CD4-positive, CD25-positive, alpha-beta regulatory T cell (primary cell): ENCODE data around the gene UBE2D2. TPM values are rescaled to one million over a fixed set of nuclear protein-coding genes. Genes with fewer than 3 reads are reported as not detected.
"Not testable (repeated sequence)": the region's sequence is repeated elsewhere in the genome, so short reads cannot be mapped to it uniquely, and the experiment has no call there.

Experiments
- ATAC-seq, 2 donors: fragments of 150-1000 bp; cut with Tn5 transposase; one replicate each; pipeline ENCODE4 v1.10.0; 2021; ENCODE audit warnings: low read depth in 2 of 2, moderate number of reproducible peaks in 2 of 2, moderate library complexity in 1 of 2
- DNase-seq, 3 donors: peaks; one replicate each; pipeline versions ENCODE4 v3.0.0 to v3.0.0-alpha.2; 2012 to 2022; ENCODE audit warnings: mixed read lengths in 1 of 3
- H3K27ac ChIP-seq: one replicate; pipeline ENCODE4 v1.7.0; 2013; ENCODE audit warnings: mild to moderate bottlenecking, low read length; ENCODE audit not compliant: insufficient read depth, poor library complexity, severe bottlenecking
- H3K27me3 ChIP-seq: one replicate; pipeline ENCODE4 v1.7.0; 2013; ENCODE audit warnings: low read length; ENCODE audit not compliant: control insufficient read depth, insufficient read depth
- H3K36me3 ChIP-seq: one replicate; pipeline ENCODE4 v1.7.0; 2013; ENCODE audit warnings: mild to moderate bottlenecking, low read length, moderate library complexity; ENCODE audit not compliant: control insufficient read depth, insufficient read depth
- H3K4me1 ChIP-seq: 2 replicates; pipeline ENCODE4 v1.7.0; 2013; ENCODE audit warnings: mild to moderate bottlenecking, low read length; ENCODE audit not compliant: insufficient read depth, control insufficient read depth, poor library complexity, severe bottlenecking
- H3K4me3 ChIP-seq: one replicate; pipeline ENCODE4 v1.7.0; 2013; ENCODE audit warnings: low read depth, mild to moderate bottlenecking, low read length, moderate library complexity
- H3K9me3 ChIP-seq, 2 experiments: 1 replicate in 1 of 2; 2 replicates in 1 of 2; pipeline ENCODE4 v1.7.0; 2013; ENCODE audit warnings: low read length in 2 of 2, mild to moderate bottlenecking in 1 of 2, moderate library complexity in 1 of 2; ENCODE audit not compliant: control insufficient read depth in 2 of 2
- H3K27ac Mint-ChIP-seq, 3 donors: one replicate each; pipeline ENCODE4 v1.8.0; 2020 to 2022; ENCODE audit warnings: mild to moderate bottlenecking in 3 of 3, mixed read lengths in 3 of 3, moderate library complexity in 2 of 3
- H3K27me3 Mint-ChIP-seq: one replicate; pipeline ENCODE4 v1.8.0; 2022; ENCODE audit warnings: mild to moderate bottlenecking, mixed read lengths
- H3K36me3 Mint-ChIP-seq: one replicate; pipeline ENCODE4 v1.8.0; 2020; ENCODE audit warnings: mixed read lengths
- H3K4me1 Mint-ChIP-seq, 4 donors: one replicate each; pipeline ENCODE4 v1.8.0; 2020 to 2022; ENCODE audit warnings: mixed read lengths in 4 of 4, mild to moderate bottlenecking in 1 of 4
- H3K4me3 Mint-ChIP-seq, 4 donors: one replicate each; pipeline ENCODE4 v1.8.0; 2020 to 2022; ENCODE audit warnings: mild to moderate bottlenecking in 4 of 4, mixed read lengths in 4 of 4, moderate library complexity in 3 of 4
- H3K9me3 Mint-ChIP-seq, 7 donors: one replicate each; pipeline ENCODE4 v1.8.0; 2020 to 2022; ENCODE audit warnings: mixed read lengths in 7 of 7, mild to moderate bottlenecking in 3 of 7, moderate library complexity in 2 of 7
- polyA plus RNA-seq, 4 donors: library from polyadenylated mRNA; unstranded; fragments of 300-500 nt; fragmentation: Illumina TruSeq; gene quantifications; one replicate each; pipeline ENCODE4 v1.2.3, GENCODE V29; 2021
- total RNA-seq: library from RNA; stranded (reverse); gene quantifications from one replicate; pipeline ENCODE4 v1.2.3, GENCODE V29; 2022

Gene UBE2D2
- total and polyA plus RNA-seq, 5 donors from 2014 or later: 181 to 376 (median 331) TPM

- H3K36me3 Mint-ChIP-seq: no peaks in the 10 kb centered on the region
- peaks cover 6% of the 10 kb centered on the region for H3K27me3 Mint-ChIP-seq
- no peaks in the 10 kb centered on the region for H3K27me3 ChIP-seq
- peaks cover 0 to 10% (median 2%) of the 10 kb centered on the region in 4 donors for H3K4me1 Mint-ChIP-seq
- no peaks in the 10 kb centered on the region for H3K9me3 ChIP-seq
- H3K27ac Mint-ChIP-seq: no peak overlapping the region
- ATAC-seq (no peak), DNase-seq (no peak)
- no peak overlapping the region for H3K4me3 Mint-ChIP-seq
- H3K4me1 ChIP-seq: no peaks in the 10 kb centered on the region
- peaks cover 0 to 2% (median 0%) of the 10 kb centered on the region in 7 donors for H3K9me3 Mint-ChIP-seq
- no peak overlapping the region for H3K27ac ChIP-seq
- no peaks in the 10 kb centered on the region for H3K36me3 ChIP-seq
- H3K4me3 ChIP-seq: no peak overlapping the region
These were observed 37.3 kb upstream of the UBE2D2 start for GRCh38 chr5:139523635-139524445.

GRCh38 chr5:139524446-139524845, 36.7 kb upstream of the UBE2D2 start:
- Mint-ChIP-seq H3K36me3 (no peaks in the 10 kb centered on the region), H3K27me3 (peaks cover 1% of the 10 kb centered on the region), H3K4me3 (no peak overlapping the region), H3K4me1 (peaks cover 0 to 5% (median 0%) of the 10 kb centered on the region in 4 donors), H3K9me3 (peaks cover 0 to under 1% (median 0%) of the 10 kb centered on the region in 7 donors), H3K27ac (no peak overlapping the region)
- H3K9me3 ChIP-seq: no peaks in the 10 kb centered on the region
- no peaks in the 10 kb centered on the region for H3K36me3 ChIP-seq
- no peak overlapping the region for H3K4me3 ChIP-seq
- H3K27ac ChIP-seq: no peak overlapping the region
- DNase-seq (no peak), ATAC-seq (no peak)
- H3K4me1 ChIP-seq: no peaks in the 10 kb centered on the region
- no peaks in the 10 kb centered on the region for H3K27me3 ChIP-seq

- Histone ChIP-seq H3K4me3 (no peak overlapping the region), H3K36me3 (no peaks in the 10 kb centered on the region), H3K9me3 (no peaks in the 10 kb centered on the region), H3K27me3 (no peaks in the 10 kb centered on the region), H3K27ac (no peak overlapping the region), H3K4me1 (no peaks in the 10 kb centered on the region)
- Mint-ChIP-seq H3K36me3 (no peaks in the 10 kb centered on the region), H3K4me3 (no peak overlapping the region), H3K4me1 (peaks cover 0 to 5% (median 0%) of the 10 kb centered on the region in 4 donors), H3K27ac (peak overlapping the region in 1 of 3 donors; percentile 56), H3K9me3 (no peaks in the 10 kb centered on the region), H3K27me3 (no peaks in the 10 kb centered on the region)
- peak in 1 of 3 donors; percentile 55 for DNase-seq
- ATAC-seq: no peak
These were observed 36.1 kb upstream of the UBE2D2 start for GRCh38 chr5:139524940-139525585.

- H3K4me1 Mint-ChIP-seq, H3K9me3 Mint-ChIP-seq, H3K9me3 ChIP-seq, H3K4me3 ChIP-seq, H3K36me3 ChIP-seq, H3K4me1 ChIP-seq, H3K27me3 ChIP-seq, H3K27me3 Mint-ChIP-seq, H3K4me3 Mint-ChIP-seq, H3K36me3 Mint-ChIP-seq, DNase-seq, H3K27ac ChIP-seq, ATAC-seq: not testable (repeated sequence)
- H3K27ac Mint-ChIP-seq: peak overlapping the region; percentile 11 to 56 (median 16)
These were observed 35.4 kb upstream of the UBE2D2 start for GRCh38 chr5:139525586-139526308.

GRCh38 chr5:139526309-139527089, 34.6 kb upstream of the UBE2D2 start:
- not testable (repeated sequence) for H3K4me3 Mint-ChIP-seq, H3K4me1 ChIP-seq, H3K9me3 Mint-ChIP-seq, H3K4me3 ChIP-seq, H3K4me1 Mint-ChIP-seq, H3K27me3 Mint-ChIP-seq, H3K27ac ChIP-seq, H3K27me3 ChIP-seq, ATAC-seq, H3K36me3 ChIP-seq, DNase-seq, H3K36me3 Mint-ChIP-seq, H3K9me3 ChIP-seq
- peak overlapping the region in 1 of 3 donors; percentile 72 for H3K27ac Mint-ChIP-seq

GRCh38 chr5:139527090-139527470, 34.1 kb upstream of the UBE2D2 start:
- H3K36me3 ChIP-seq, H3K27me3 ChIP-seq, DNase-seq, H3K27me3 Mint-ChIP-seq, H3K9me3 Mint-ChIP-seq, H3K27ac Mint-ChIP-seq, H3K4me3 Mint-ChIP-seq, H3K36me3 Mint-ChIP-seq, H3K27ac ChIP-seq, H3K9me3 ChIP-seq, H3K4me3 ChIP-seq, ATAC-seq, H3K4me1 ChIP-seq, H3K4me1 Mint-ChIP-seq: not testable (repeated sequence)

GRCh38 chr5:139527896-139528467, 33.2 kb upstream of the UBE2D2 start:
- ATAC-seq, H3K36me3 ChIP-seq, H3K27ac Mint-ChIP-seq, H3K9me3 ChIP-seq, H3K27me3 ChIP-seq, H3K27ac ChIP-seq, H3K4me1 ChIP-seq, H3K36me3 Mint-ChIP-seq, H3K4me3 Mint-ChIP-seq, H3K27me3 Mint-ChIP-seq, H3K4me1 Mint-ChIP-seq, H3K9me3 Mint-ChIP-seq, DNase-seq, H3K4me3 ChIP-seq: not testable (repeated sequence)
